Naive thymus-derived CD4-positive, alpha-beta T cell (primary cell): ENCODE measurements around the gene KLHL11. TPM values are rescaled to one million over a fixed set of nuclear protein-coding genes. Genes with fewer than 3 reads are reported as not detected.

Experiments
- ATAC-seq: fragments of 150-1000 bp; cut with Tn5 transposase; 2 replicates; pipeline ENCODE4 v1.10.0; 2021; ENCODE audit warnings: mild to moderate bottlenecking, moderate library complexity
- CTCF ChIA-PET: fragments of 350-600 bp; sonication (Branson Sonifier 250); formaldehyde crosslinking; loops from one replicate; lab custom pipeline; 2021; ENCODE audit warnings: antibody characterized with exemption; lab: Charles Lee
- POLR2A ChIA-PET: fragments of 350-600 bp; sonication (Branson Sonifier 250); formaldehyde crosslinking; loops from one replicate; lab custom pipeline; 2021; ENCODE audit warnings: antibody characterized with exemption, inconsistent platforms; lab: Charles Lee
- DNase-seq, 9 donors: peaks; one replicate each; pipeline versions ENCODE4 v3.0.0 to v3.0.0-alpha.2; 2020 to 2022; ENCODE audit warnings: mixed read lengths in 1 of 9
- H3K27ac ChIP-seq: one replicate; pipeline ENCODE4 v1.7.0; 2013; ENCODE audit warnings: mild to moderate bottlenecking, low read depth, low read length, moderate library complexity
- H3K27me3 ChIP-seq, 2 donors: one replicate each; pipeline ENCODE4 v1.7.0; 2013; ENCODE audit warnings: low read length in 2 of 2, mild to moderate bottlenecking in 2 of 2, moderate library complexity in 2 of 2; ENCODE audit not compliant: control insufficient read depth in 2 of 2, insufficient read depth in 2 of 2
- H3K36me3 ChIP-seq, 3 experiments: 1 replicate in 2 of 3; 2 replicates in 1 of 3; pipeline ENCODE4 v1.7.0; 2013; ENCODE audit warnings: low read length in 3 of 3, mild to moderate bottlenecking in 3 of 3, moderate library complexity in 1 of 3; ENCODE audit not compliant: insufficient read depth in 3 of 3, control insufficient read depth in 2 of 3
- H3K4me1 ChIP-seq, 2 donors: one replicate each; pipeline ENCODE4 v1.7.0; 2013; ENCODE audit warnings: low read length in 2 of 2, mild to moderate bottlenecking in 2 of 2, moderate library complexity in 1 of 2; ENCODE audit not compliant: control insufficient read depth in 2 of 2, insufficient read depth in 2 of 2
- H3K4me3 ChIP-seq: 2 replicates; pipeline ENCODE4 v1.7.0; 2013; ENCODE audit warnings: mild to moderate bottlenecking, low read length
- H3K9me3 ChIP-seq, 3 experiments: 1 replicate in 2 of 3; 2 replicates in 1 of 3; pipeline ENCODE4 v1.7.0; 2013; ENCODE audit warnings: low read length in 3 of 3; ENCODE audit not compliant: control insufficient read depth in 2 of 3
- H3K27ac Mint-ChIP-seq, 9 donors: one replicate each; pipeline ENCODE4 v1.8.0; 2020 to 2022; ENCODE audit warnings: mixed read lengths in 9 of 9, mild to moderate bottlenecking in 8 of 9, moderate library complexity in 5 of 9, inconsistent platforms in 2 of 9
- H3K27me3 Mint-ChIP-seq, 5 donors: one replicate each; pipeline ENCODE4 v1.8.0; 2021 to 2022; ENCODE audit warnings: mixed read lengths in 5 of 5, mild to moderate bottlenecking in 1 of 5
- H3K36me3 Mint-ChIP-seq, 5 donors: one replicate each; pipeline ENCODE4 v1.8.0; 2020 to 2022; ENCODE audit warnings: mixed read lengths in 5 of 5, mild to moderate bottlenecking in 3 of 5, inconsistent platforms in 1 of 5
- H3K4me1 Mint-ChIP-seq, 7 donors: one replicate each; pipeline ENCODE4 v1.8.0; 2020 to 2022; ENCODE audit warnings: mixed read lengths in 7 of 7, mild to moderate bottlenecking in 3 of 7, inconsistent platforms in 1 of 7
- H3K4me3 Mint-ChIP-seq, 10 donors: one replicate each; pipeline ENCODE4 v1.8.0; 2020 to 2022; ENCODE audit warnings: mild to moderate bottlenecking in 10 of 10, mixed read lengths in 10 of 10, moderate library complexity in 6 of 10, inconsistent platforms in 2 of 10
- H3K9me3 Mint-ChIP-seq, 11 donors: one replicate each; pipeline ENCODE4 v1.8.0; 2020 to 2022; ENCODE audit warnings: mixed read lengths in 11 of 11, mild to moderate bottlenecking in 4 of 11, inconsistent platforms in 1 of 11, moderate library complexity in 1 of 11
- intact Hi-C, 2 donors: fragments of 100-400 bp; cut with micrococcal nuclease; formaldehyde crosslinking; loops; one replicate each; pipeline ENCODE4 v1.15.1; 2023
- polyA plus RNA-seq, 2 donors: library from polyadenylated mRNA; unstranded; fragments of 300-500 nt; fragmentation: Illumina TruSeq; gene quantifications; one replicate each; pipeline ENCODE4 v1.2.3, GENCODE V29; 2021
- total RNA-seq, 6 experiments: library from RNA in 5 of 6; stranded (reverse) in 5 of 6; gene quantifications; 1 replicate in 5 of 6; 2 replicates in 1 of 6; pipeline ENCODE4 v1.2.3 and lab custom pipeline; 2021 to 2026

Gene KLHL11
- total and polyA plus RNA-seq, 7 experiments from 2014 or later = 6.7 to 25.9 (median 16.8) TPM

DNA sequence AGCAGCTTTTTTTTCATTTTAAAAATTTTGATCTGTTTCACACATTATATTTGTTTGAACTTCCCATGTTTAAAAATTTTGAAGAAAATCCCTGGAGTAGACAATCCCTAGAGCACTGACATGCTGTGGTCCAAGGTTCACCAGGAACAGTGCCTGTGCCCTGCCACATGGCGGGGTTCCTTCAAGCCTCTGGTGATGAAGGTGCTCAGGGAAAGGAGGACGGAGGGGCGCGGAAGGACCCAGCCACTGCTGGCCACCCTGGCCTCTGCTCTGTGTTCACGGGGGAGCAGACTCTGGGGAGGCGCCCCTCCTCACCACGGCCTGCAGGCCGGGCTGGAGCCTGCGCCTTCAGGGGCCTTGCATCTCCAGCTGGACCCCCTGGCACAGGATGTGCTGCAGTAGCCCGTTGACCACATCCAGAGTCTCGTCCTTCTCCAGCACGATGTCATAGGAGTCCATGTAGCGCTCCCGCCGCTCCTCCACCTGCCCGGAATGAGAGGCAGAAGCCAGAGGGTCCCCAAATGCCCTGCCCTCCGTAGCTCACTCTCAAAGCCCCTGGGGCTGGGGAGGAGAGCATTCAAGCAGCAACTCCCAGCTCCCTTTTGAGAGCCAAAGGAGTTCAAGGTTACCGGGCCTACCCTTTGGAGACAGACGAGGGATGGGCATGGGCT, 39.9 kb downstream of the KLHL11 start:
- ATAC-seq (no peak), DNase-seq (no peak)
- no peak overlapping the region for H3K27ac Mint-ChIP-seq
- Histone ChIP-seq H3K36me3 (peaks cover 0 to 42% (median 6%) of the 10 kb centered on the region in 3 experiments), H3K4me3 (no peak overlapping the region), H3K9me3 (no peaks in the 10 kb centered on the region), H3K27me3 (no peaks in the 10 kb centered on the region), H3K27ac (no peak overlapping the region), H3K4me1 (no peaks in the 10 kb centered on the region)
- no peaks in the 10 kb centered on the region for H3K9me3 Mint-ChIP-seq
- POLR2A ChIA-PET = no interaction called here
- peaks cover 0 to 21% (median 4%) of the 10 kb centered on the region in 5 donors for H3K36me3 Mint-ChIP-seq
- CTCF ChIA-PET = no interaction called here
- H3K4me3 Mint-ChIP-seq = no peak overlapping the region
- H3K27me3 Mint-ChIP-seq = no peaks in the 10 kb centered on the region
- no peaks in the 10 kb centered on the region for H3K4me1 Mint-ChIP-seq
- intact Hi-C loops = no loop called here

DNA sequence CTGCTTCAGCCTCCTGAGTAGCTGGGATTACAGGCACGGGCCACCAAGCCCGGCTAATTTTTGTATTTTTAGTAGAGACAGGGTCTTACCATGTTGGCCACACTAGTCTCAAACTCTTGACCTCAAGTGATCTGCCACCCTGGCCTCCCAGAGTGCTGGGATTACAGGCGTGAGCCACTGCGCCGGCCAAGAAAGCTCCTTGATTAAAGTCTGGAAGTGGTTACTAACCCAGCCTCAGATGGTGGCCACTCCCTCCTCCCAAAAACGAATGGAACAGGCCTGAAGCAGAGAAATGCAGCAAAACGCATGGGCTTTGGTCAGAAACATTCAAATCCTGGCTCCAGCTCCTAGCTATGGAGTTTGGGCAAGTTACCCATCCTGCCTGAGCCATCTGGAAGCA, 41.1 kb downstream of the KLHL11 start:
- H3K27ac Mint-ChIP-seq = no peak overlapping the region
- no peaks in the 10 kb centered on the region for H3K27me3 Mint-ChIP-seq
- peaks cover 0 to 10% (median 0%) of the 10 kb centered on the region in 5 donors for H3K36me3 Mint-ChIP-seq
- Histone ChIP-seq H3K36me3 (peaks cover 0 to 31% (median 2%) of the 10 kb centered on the region in 3 experiments), H3K27me3 (no peaks in the 10 kb centered on the region), H3K9me3 (no peaks in the 10 kb centered on the region), H3K4me3 (no peak overlapping the region), H3K27ac (no peak overlapping the region), H3K4me1 (no peaks in the 10 kb centered on the region)
- ATAC-seq = no peak
- ChIA-PET POLR2A (no interaction called here), CTCF (interaction anchor here (1.0 kb wide), 2 partner anchors 9 to 13 kb away, joined by 3 read pairs; partner anchors contain the start of gene P3H4)
- no peak for DNase-seq
- no peaks in the 10 kb centered on the region for H3K4me1 Mint-ChIP-seq
- intact Hi-C loops = no loop called here
- no peak overlapping the region for H3K4me3 Mint-ChIP-seq
- no peaks in the 10 kb centered on the region for H3K9me3 Mint-ChIP-seq

DNA sequence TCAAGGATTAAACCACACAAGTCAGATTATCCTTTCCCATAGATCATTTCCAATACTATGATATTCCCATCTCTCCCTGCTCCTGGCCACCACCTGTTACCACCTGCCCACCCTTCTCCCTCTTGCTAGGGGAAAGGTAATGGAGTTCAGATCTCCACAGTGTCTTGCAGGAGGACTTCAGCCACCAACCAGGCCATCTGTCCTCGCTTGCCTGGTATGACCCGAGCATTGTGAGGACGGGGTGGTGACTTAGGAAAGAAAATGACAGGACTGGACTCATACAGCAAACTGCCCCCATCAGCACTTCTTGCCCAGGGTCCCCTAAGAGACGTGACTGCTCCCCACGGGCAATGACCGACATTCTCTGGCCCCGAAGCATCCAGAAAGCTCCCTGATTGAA, 41.6 kb downstream of the KLHL11 start:
- no peaks in the 10 kb centered on the region for H3K4me1 Mint-ChIP-seq
- DNase-seq (no peak), ATAC-seq (no peak)
- Histone ChIP-seq H3K4me1 (no peaks in the 10 kb centered on the region), H3K36me3 (peaks cover 0 to 27% (median 2%) of the 10 kb centered on the region in 3 experiments), H3K27me3 (no peaks in the 10 kb centered on the region), H3K9me3 (no peaks in the 10 kb centered on the region), H3K27ac (no peak overlapping the region), H3K4me3 (no peak overlapping the region)
- H3K27me3 Mint-ChIP-seq = no peaks in the 10 kb centered on the region
- no peaks in the 10 kb centered on the region for H3K9me3 Mint-ChIP-seq
- peaks cover 0 to 7% (median 0%) of the 10 kb centered on the region in 5 donors for H3K36me3 Mint-ChIP-seq
- no peak overlapping the region for H3K27ac Mint-ChIP-seq
- CTCF ChIA-PET = interaction anchor here (1.0 kb wide), 2 partner anchors 10 to 12 kb away, joined by 3 read pairs; partner anchors contain the start of gene P3H4
- intact Hi-C loops = no loop called here
- POLR2A ChIA-PET = no interaction called here
- H3K4me3 Mint-ChIP-seq = no peak overlapping the region

DNA sequence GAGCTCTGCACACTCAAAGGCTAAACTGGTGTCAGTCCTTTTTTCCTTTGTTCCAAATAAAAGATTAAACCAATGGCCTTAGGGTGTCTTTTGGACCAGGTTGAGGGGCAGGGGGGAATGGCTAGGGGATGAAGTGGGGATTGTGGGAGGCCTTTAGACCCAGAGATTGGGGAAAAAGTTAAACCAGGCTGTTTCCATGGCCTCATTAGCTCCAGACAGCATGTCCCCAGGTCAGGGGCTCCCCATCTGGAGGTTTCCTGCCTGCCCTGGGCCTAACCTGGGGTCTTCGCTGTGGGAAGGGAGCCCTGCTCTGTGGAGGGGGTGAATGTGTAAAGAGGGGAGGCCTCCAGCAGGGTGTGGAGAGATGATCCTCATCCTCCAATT, 42.1 kb downstream of the KLHL11 start:
- ATAC-seq (no peak), DNase-seq (no peak)
- intact Hi-C loops = no loop called here
- Mint-ChIP-seq H3K4me3 (no peak overlapping the region), H3K36me3 (peaks cover 0 to 6% (median 0%) of the 10 kb centered on the region in 5 donors), H3K27ac (no peak overlapping the region), H3K9me3 (no peaks in the 10 kb centered on the region), H3K27me3 (no peaks in the 10 kb centered on the region), H3K4me1 (no peaks in the 10 kb centered on the region)
- ChIA-PET CTCF (interaction anchor here (0.9 kb wide), 1 partner anchor 11 kb away, joined by 4 read pairs; the partner anchor contains the start of gene P3H4), POLR2A (no interaction called here)
- Histone ChIP-seq H3K27me3 (no peaks in the 10 kb centered on the region), H3K36me3 (peaks cover 0 to 22% (median 2%) of the 10 kb centered on the region in 3 experiments), H3K4me3 (no peak overlapping the region), H3K9me3 (no peaks in the 10 kb centered on the region), H3K27ac (no peak overlapping the region), H3K4me1 (no peaks in the 10 kb centered on the region)

DNA sequence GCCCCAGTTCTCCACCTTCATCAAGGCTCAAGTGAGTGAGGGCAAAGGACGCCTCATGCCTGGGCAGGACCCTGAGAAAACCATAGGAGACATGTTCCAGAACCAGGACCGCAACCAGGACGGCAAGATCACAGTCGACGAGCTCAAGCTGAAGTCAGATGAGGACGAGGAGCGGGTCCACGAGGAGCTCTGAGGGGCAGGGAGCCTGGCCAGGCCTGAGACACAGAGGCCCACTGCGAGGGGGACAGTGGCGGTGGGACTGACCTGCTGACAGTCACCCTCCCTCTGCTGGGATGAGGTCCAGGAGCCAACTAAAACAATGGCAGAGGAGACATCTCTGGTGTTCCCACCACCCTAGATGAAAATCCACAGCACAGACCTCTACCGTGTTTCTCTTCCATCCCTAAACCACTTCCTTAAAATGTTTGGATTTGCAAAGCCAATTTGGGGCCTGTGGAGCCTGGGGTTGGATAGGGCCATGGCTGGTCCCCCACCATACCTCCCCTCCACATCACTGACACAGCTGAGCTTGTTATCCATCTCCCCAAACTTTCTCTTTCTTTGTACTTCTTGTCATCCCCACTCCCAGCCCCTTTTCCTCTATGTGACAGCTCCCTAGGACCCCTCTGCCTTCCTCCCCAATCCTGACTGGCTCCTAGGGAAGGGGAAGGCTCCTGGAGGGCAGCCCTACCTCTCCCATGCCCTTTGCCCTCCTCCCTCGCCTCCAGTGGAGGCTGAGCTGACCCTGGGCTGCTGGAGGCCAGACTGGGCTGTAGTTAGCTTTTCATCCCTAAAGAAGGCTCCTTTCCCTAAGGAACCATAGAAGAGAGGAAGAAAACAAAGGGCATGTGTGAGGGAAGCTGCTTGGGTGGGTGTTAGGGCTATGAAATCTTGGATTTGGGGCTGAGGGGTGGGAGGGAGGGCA, 42.7 kb downstream of the KLHL11 start:
- no peaks in the 10 kb centered on the region for H3K27me3 ChIP-seq
- no peaks in the 10 kb centered on the region for H3K9me3 Mint-ChIP-seq
- H3K27me3 Mint-ChIP-seq = no peaks in the 10 kb centered on the region
- no peak for DNase-seq
- intact Hi-C loops = no loop called here
- peaks cover 0 to 4% (median 0%) of the 10 kb centered on the region in 5 donors for H3K36me3 Mint-ChIP-seq
- ChIA-PET CTCF (interaction anchor here (0.9 kb wide), 1 partner anchor 11 kb away, joined by 4 read pairs; the partner anchor contains the start of gene P3H4), POLR2A (no interaction called here)
- H3K27ac Mint-ChIP-seq = peak overlapping the region in 1 of 9 donors; percentile 36
- no peaks in the 10 kb centered on the region for H3K9me3 ChIP-seq
- no peaks in the 10 kb centered on the region for H3K4me1 Mint-ChIP-seq
- no peaks in the 10 kb centered on the region for H3K4me1 ChIP-seq
- peaks cover 0 to 16% (median 2%) of the 10 kb centered on the region in 3 experiments for H3K36me3 ChIP-seq
- no peak overlapping the region for H3K4me3 ChIP-seq
- ATAC-seq = no peak
- H3K27ac ChIP-seq = no peak overlapping the region
- no peak overlapping the region for H3K4me3 Mint-ChIP-seq

DNA sequence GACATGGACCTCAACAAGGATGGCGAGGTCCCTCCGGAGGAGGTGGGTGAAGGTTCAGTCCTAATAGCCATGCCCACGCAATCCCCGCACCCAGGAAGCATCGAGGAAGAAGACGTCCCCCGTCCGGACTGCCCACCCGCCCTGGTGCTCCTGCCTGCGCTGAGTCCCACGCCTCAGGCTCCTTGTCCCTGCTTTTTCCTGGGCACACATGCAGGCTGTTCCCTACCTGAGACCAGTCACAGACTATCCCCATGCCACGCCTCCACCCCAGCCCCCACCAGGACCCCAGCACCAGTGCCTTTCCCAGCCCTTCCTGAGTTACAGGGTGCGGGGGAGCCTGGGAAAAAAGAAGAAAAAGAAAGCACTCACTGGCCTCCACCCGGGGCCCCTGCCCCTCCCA, 43.4 kb downstream of the KLHL11 start:
- intact Hi-C loops = no loop called here
- Mint-ChIP-seq H3K4me3 (no peak overlapping the region), H3K27me3 (no peaks in the 10 kb centered on the region), H3K27ac (no peak overlapping the region), H3K36me3 (peaks cover 0 to 4% (median 0%) of the 10 kb centered on the region in 5 donors), H3K4me1 (no peaks in the 10 kb centered on the region), H3K9me3 (no peaks in the 10 kb centered on the region)
- H3K4me1 ChIP-seq = no peaks in the 10 kb centered on the region
- ATAC-seq (no peak), DNase-seq (no peak)
- H3K36me3 ChIP-seq = peaks cover 0 to 13% (median 2%) of the 10 kb centered on the region in 3 experiments
- POLR2A ChIA-PET = no interaction called here
- CTCF ChIA-PET = no interaction called here
- H3K4me3 ChIP-seq = no peak overlapping the region
- H3K27ac ChIP-seq = no peak overlapping the region
- no peaks in the 10 kb centered on the region for H3K9me3 ChIP-seq
- H3K27me3 ChIP-seq = no peaks in the 10 kb centered on the region
